Skin of body (tissue), 2 donors: ENCODE results near the gene MAN2A1. TPM values are rescaled to one million over a fixed set of nuclear protein-coding genes. Genes with fewer than 3 reads are reported as not detected.

ENCODE experiments used
- DNase-seq: peaks from one replicate; lab custom pipeline; 2025; lab: John Stamatoyannopoulos, UW
- total RNA-seq: library from RNA; depleted of rRNA; stranded (reverse); fragments of >200 nt; gene quantifications from one replicate; pipeline ENCODE4 v1.2.3, GENCODE V29; 2014

Gene MAN2A1
- total RNA-seq, 1 donor from 2014 or later = 53.0 TPM

- peak; percentile 60 for DNase-seq
Measured at GRCh38 chr5:109705596-109705995, 15.9 kb downstream of the MAN2A1 start.

- no peak for DNase-seq
Measured at GRCh38 chr5:109706095-109706494, 16.4 kb downstream of the MAN2A1 start.

GRCh38 chr5:109707531-109707930 is 17.8 kb downstream of the MAN2A1 start:
- no peak for DNase-seq

- DNase-seq = no peak
Measured at GRCh38 chr5:109708813-109709212, 19.1 kb downstream of the MAN2A1 start.

- DNase-seq = no peak
Measured at GRCh38 chr5:109709225-109709624, 19.5 kb downstream of the MAN2A1 start.

- DNase-seq = no peak
Measured at GRCh38 chr5:109711673-109712072, 21.9 kb downstream of the MAN2A1 start.

GRCh38 chr5:109713453-109713852 is 23.7 kb downstream of the MAN2A1 start:
- no peak for DNase-seq

GRCh38 chr5:109714592-109714991 is 24.9 kb downstream of the MAN2A1 start:
- DNase-seq = no peak

GRCh38 chr5:109718216-109718615 is 28.5 kb downstream of the MAN2A1 start:
- no peak for DNase-seq

GRCh38 chr5:109718632-109719031 is 28.9 kb downstream of the MAN2A1 start:
- no peak for DNase-seq

GRCh38 chr5:109719978-109720377 is 30.3 kb downstream of the MAN2A1 start:
- DNase-seq = no peak

GRCh38 chr5:109721741-109722140 is 32.0 kb downstream of the MAN2A1 start:
- DNase-seq = no peak

GRCh38 chr5:109723606-109724005 is 33.9 kb downstream of the MAN2A1 start:
- no peak for DNase-seq

- DNase-seq = no peak
Measured at GRCh38 chr5:109725135-109725534, 35.4 kb downstream of the MAN2A1 start.

- DNase-seq = no peak
Measured at GRCh38 chr5:109739741-109740728, 50.3 kb downstream of the MAN2A1 start.

GRCh38 chr5:109740966-109741365 is 51.2 kb downstream of the MAN2A1 start:
- DNase-seq = peak; percentile 9

- no peak for DNase-seq
Measured at GRCh38 chr5:109741390-109741789, 51.7 kb downstream of the MAN2A1 start.

GRCh38 chr5:109743041-109743531 is 53.4 kb downstream of the MAN2A1 start:
- DNase-seq = no peak

GRCh38 chr5:109743770-109744212 is 54.1 kb downstream of the MAN2A1 start:
- DNase-seq = no peak

GRCh38 chr5:109744261-109744660 is 54.5 kb downstream of the MAN2A1 start:
- DNase-seq = no peak

- no peak for DNase-seq
Measured at GRCh38 chr5:109748546-109748945, 58.8 kb downstream of the MAN2A1 start.

- no peak for DNase-seq
Measured at GRCh38 chr5:109750463-109750862, 60.7 kb downstream of the MAN2A1 start.

GRCh38 chr5:109753279-109753678 is 63.6 kb downstream of the MAN2A1 start:
- DNase-seq = no peak
